Lower lobe of right lung (tissue), 2 donors: ENCODE data around the gene ZNF548. TPM values are rescaled to one million over a fixed set of nuclear protein-coding genes. Genes with fewer than 3 reads are reported as not detected.

Experiments used
- ATAC-seq, 2 donors: fragments of 200-7000 bp; cut with Tn5 transposase; one replicate each; pipeline ENCODE4 v1.9.1; 2020 to 2022; ENCODE audit warnings: mild to moderate bottlenecking in 2 of 2, moderate library complexity in 2 of 2
- DNase-seq: peaks from one replicate; pipeline ENCODE4 v3.0.0-alpha.2; 2020
- H3K27ac ChIP-seq: fragments of 200-600 bp; one replicate; pipeline ENCODE4 v1.8.0; 2022
- H3K27me3 ChIP-seq: fragments of 200-600 bp; one replicate; pipeline ENCODE4 v1.8.0; 2022; ENCODE audit warnings: low read depth
- H3K36me3 ChIP-seq: fragments of 200-600 bp; one replicate; pipeline ENCODE4 v1.8.0; 2022; ENCODE audit warnings: mild to moderate bottlenecking
- H3K4me1 ChIP-seq: fragments of 200-600 bp; one replicate; pipeline ENCODE4 v1.8.0; 2022
- H3K4me3 ChIP-seq: fragments of 200-600 bp; one replicate; pipeline ENCODE4 v1.8.0; 2022; ENCODE audit warnings: mild to moderate bottlenecking
- H3K9me3 ChIP-seq: fragments of 200-600 bp; one replicate; pipeline ENCODE4 v1.8.0; 2022
- CTCF ChIP-seq: fragments of 200-600 bp; IDR thresholded peaks from one replicate; pipeline ENCODE4 v1.8.0; 2022; ENCODE audit warnings: antibody characterized with exemption, mild to moderate bottlenecking
- intact Hi-C: fragments of 100-400 bp; cut with DNase I; formaldehyde crosslinking; loops from one replicate; pipeline ENCODE4 v1.11.0; 2022
- total RNA-seq: library from RNA; stranded (reverse); fragmentation: NEBNext Ultra II Directional; extraction: Animal tissue kit (Norgen Biotek cat#: 25700); gene quantifications from one replicate; pipeline ENCODE4 v1.2.1, GENCODE V29; 2021
- donor health status: DM: no; HTN: yes; CAD: no; lungs with severe emphysema.

The ZNF548 gene
- total RNA-seq, 1 donor from 2014 or later = 19.6 TPM

- H3K9me3 ChIP-seq = peaks cover 43% of the 10 kb centered on the region
- H3K36me3 ChIP-seq = peaks cover 17% of the 10 kb centered on the region
Observed at GRCh38 chr19:57380923-57381322, 8.7 kb upstream of the ZNF548 start.

GRCh38 chr19:57382806-57383488 lies 6.7 kb upstream of the ZNF548 start:
- DNase-seq (no peak), ATAC-seq (no peak)
- Histone ChIP-seq H3K27me3 (no peaks in the 10 kb centered on the region), H3K9me3 (peaks cover 22% of the 10 kb centered on the region), H3K4me1 (no peaks in the 10 kb centered on the region), H3K4me3 (no peak overlapping the region), H3K27ac (no peak overlapping the region), H3K36me3 (peaks cover 4% of the 10 kb centered on the region)
- no peak for TF ChIP-seq CTCF
- intact Hi-C loops = no loop called here

More at GRCh38 chr19:57380923-57381322, 8.7 kb upstream of the ZNF548 start:
- no peak for TF ChIP-seq CTCF
- ATAC-seq = no peak
- H3K4me1 ChIP-seq = no peaks in the 10 kb centered on the region
- H3K27ac ChIP-seq = no peak overlapping the region
- no peak for DNase-seq
- H3K4me3 ChIP-seq = no peak overlapping the region
- no peaks in the 10 kb centered on the region for H3K27me3 ChIP-seq
- intact Hi-C loops = no loop called here

- DNase-seq (no peak), ATAC-seq (no peak)
- H3K4me3 ChIP-seq = peak overlapping the region; percentile 90
- no peak for TF ChIP-seq CTCF
- H3K36me3 ChIP-seq = peaks cover 12% of the 10 kb centered on the region
- H3K27ac ChIP-seq = peak overlapping the region; percentile 93
- peaks cover 21% of the 10 kb centered on the region for H3K4me1 ChIP-seq
- no peaks in the 10 kb centered on the region for H3K9me3 ChIP-seq
- no peaks in the 10 kb centered on the region for H3K27me3 ChIP-seq
- intact Hi-C loops = no loop called here
Observed at GRCh38 chr19:57389194-57389729, 392 bp upstream of the ZNF548 start.

- no peak for DNase-seq
- Histone ChIP-seq H3K27me3 (no peaks in the 10 kb centered on the region), H3K36me3 (peaks cover 58% of the 10 kb centered on the region), H3K4me1 (peaks cover 7% of the 10 kb centered on the region), H3K4me3 (no peak overlapping the region), H3K27ac (no peak overlapping the region), H3K9me3 (peaks cover 32% of the 10 kb centered on the region)
- peak in 1 of 2 donors; percentile 25 for ATAC-seq
- no peak for TF ChIP-seq CTCF
- intact Hi-C loops = no loop called here
Observed at GRCh38 chr19:57395710-57396109, 6.1 kb downstream of the ZNF548 start.

- no peak for DNase-seq
- Histone ChIP-seq H3K36me3 (peaks cover 50% of the 10 kb centered on the region), H3K4me3 (no peak overlapping the region), H3K27ac (no peak overlapping the region), H3K4me1 (no peaks in the 10 kb centered on the region), H3K27me3 (no peaks in the 10 kb centered on the region), H3K9me3 (peaks cover 40% of the 10 kb centered on the region)
- intact Hi-C loops = no loop called here
- no peak for ATAC-seq
- TF ChIP-seq CTCF = no peak
Observed at GRCh38 chr19:57398868-57399267, 9.2 kb downstream of the ZNF548 start.
